B cell (primary cell): ENCODE data around the gene SPINK14. TPM values are rescaled to one million over a fixed set of nuclear protein-coding genes. Genes with fewer than 3 reads are reported as not detected.

Experiments
- ATAC-seq: fragments of 200-7000 bp; cut with Tn5 transposase; one replicate; pipeline ENCODE4 v1.10.0; 2021; ENCODE audit warnings: low read depth, mild to moderate bottlenecking, moderate number of reproducible peaks, moderate library complexity
- CTCF ChIA-PET: fragments of 350-600 bp; sonication (Branson Sonifier 250); formaldehyde crosslinking; loops from one replicate; lab custom pipeline; 2021; ENCODE audit warnings: antibody characterized with exemption, inconsistent platforms; lab: Charles Lee
- POLR2A ChIA-PET: fragments of 350-600 bp; sonication (Branson Sonifier 250); formaldehyde crosslinking; loops from one replicate; lab custom pipeline; 2021; ENCODE audit warnings: antibody characterized with exemption; lab: Charles Lee
- DNase-seq: peaks from one replicate; pipeline ENCODE4 v3.0.0; 2013
- H2AFZ ChIP-seq: 2 replicates; pipeline ENCODE4 v1.6.1; 2012; ENCODE audit warnings: mild to moderate bottlenecking, low read depth, low read length; ENCODE audit not compliant: insufficient read depth, poor library complexity, severe bottlenecking
- H3K27ac ChIP-seq, 2 donors: 1 replicate in 1 of 2; 2 replicates in 1 of 2; pipeline ENCODE4 v1.5.1; 2012 to 2013; ENCODE audit warnings: low read length in 2 of 2, mild to moderate bottlenecking in 2 of 2, moderate library complexity in 1 of 2
- H3K27me3 ChIP-seq, 4 experiments: fragments of 200-600 bp in 1 of 4; sonication (generic) in 1 of 4; replicated peaks in 1 of 4; 1 replicate in 2 of 4; 2 replicates in 2 of 4; pipeline versions ENCODE4 v1.6.1 to v1.7.0; 2013 to 2016; ENCODE audit warnings: low read length in 3 of 4, mild to moderate bottlenecking in 2 of 4, mixed read lengths in 1 of 4, moderate library complexity in 1 of 4; ENCODE audit not compliant: insufficient read depth in 4 of 4, control insufficient read depth in 3 of 4; ENCODE audit errors: control extremely low read depth in 1 of 4
- H3K36me3 ChIP-seq, 2 experiments: replicated peaks in 1 of 2; 1 replicate in 1 of 2; 2 replicates in 1 of 2; pipeline versions ENCODE4 v1.6.1 to v1.7.1; 2013; ENCODE audit warnings: low read length in 1 of 2; ENCODE audit not compliant: insufficient read depth in 2 of 2, control insufficient read depth in 1 of 2; ENCODE audit errors: control extremely low read depth in 1 of 2, extremely low read depth in 1 of 2
- H3K4me1 ChIP-seq, 2 donors: fragments of 200-600 bp in 1 of 2; sonication (generic) in 1 of 2; 1 replicate in 1 of 2; 2 replicates in 1 of 2; pipeline versions ENCODE4 v1.5.1 to v1.6.1; 2013 to 2017; ENCODE audit warnings: low read length in 2 of 2; ENCODE audit not compliant: control insufficient read depth in 2 of 2, insufficient read depth in 2 of 2
- H3K4me2 ChIP-seq: replicated peaks from 2 replicates; pipeline ENCODE3; 2012; ENCODE audit warnings: mild to moderate bottlenecking, low read depth, low read length; ENCODE audit not compliant: poor library complexity, severe bottlenecking
- H3K4me3 ChIP-seq, 5 experiments: fragments of 200-600 bp in 1 of 5; sonication (generic) in 1 of 5; 1 replicate in 3 of 5; 2 replicates in 2 of 5; pipeline versions ENCODE4 v1.5.1 to v1.7.0; 2011 to 2016; ENCODE audit warnings: low read length in 4 of 5, mild to moderate bottlenecking in 4 of 5, low read depth in 2 of 5, control low read depth in 1 of 5, moderate library complexity in 1 of 5; ENCODE audit not compliant: insufficient read depth in 1 of 5; ENCODE audit errors: control extremely low read depth in 1 of 5, extremely low read depth in 1 of 5
- H3K79me2 ChIP-seq: fragments of 200-600 bp; sonication (generic); one replicate; pipeline ENCODE4 v1.6.0; 2016; ENCODE audit warnings: low read length; ENCODE audit not compliant: control insufficient read depth, insufficient read depth
- H3K9ac ChIP-seq: fragments of 200-600 bp; sonication (generic); 2 replicates; pipeline ENCODE4 v1.6.1; 2017; ENCODE audit warnings: mild to moderate bottlenecking, low read length, moderate library complexity
- H3K9me3 ChIP-seq, 3 donors: one replicate each; pipeline versions ENCODE4 v1.6.1 to v1.7.1; 2013; ENCODE audit warnings: low read length in 2 of 3; ENCODE audit not compliant: control insufficient read depth in 2 of 3, insufficient read depth in 1 of 3; ENCODE audit errors: control extremely low read depth in 1 of 3
- H4K20me1 ChIP-seq: 2 replicates; pipeline ENCODE4 v1.6.0; 2012; ENCODE audit warnings: mild to moderate bottlenecking, low read length; ENCODE audit not compliant: insufficient read depth, control insufficient read depth, poor library complexity, severe bottlenecking
- H3K27ac Mint-ChIP-seq: one replicate; pipeline ENCODE4 v1.8.0; 2021; ENCODE audit warnings: mixed read lengths
- H3K27me3 Mint-ChIP-seq: one replicate; pipeline ENCODE4 v1.8.0; 2021; ENCODE audit warnings: mixed read lengths
- H3K4me1 Mint-ChIP-seq: one replicate; pipeline ENCODE4 v1.8.0; 2021; ENCODE audit warnings: mixed read lengths
- H3K4me3 Mint-ChIP-seq: one replicate; pipeline ENCODE4 v1.8.0; 2021; ENCODE audit warnings: mixed read lengths
- H3K9me3 Mint-ChIP-seq: one replicate; pipeline ENCODE4 v1.8.0; 2022; ENCODE audit warnings: mixed read lengths; ENCODE audit not compliant: insufficient read depth
- CTCF ChIP-seq: fragments of 200-600 bp; IDR thresholded peaks from one replicate; pipeline ENCODE4 v1.8.0; 2022; ENCODE audit warnings: antibody characterized with exemption, mild to moderate bottlenecking
- EZH2 ChIP-seq: IDR thresholded peaks from 2 replicates; pipeline ENCODE4 v1.6.1; 2012; ENCODE audit warnings: borderline replicate concordance, low read depth, mild to moderate bottlenecking, moderate library complexity, low read length; ENCODE audit not compliant: insufficient read depth, poor library complexity, severe bottlenecking
- WGBS: methylation state at CpG from one replicate; pipeline ENCODE4 v1.1.5; 2013; ENCODE audit warnings: missing lambda C conversion rate; ENCODE audit not compliant: insufficient coverage; 5-methylcytosine and 5-hydroxymethylcytosine counted together
- intact Hi-C: fragments of 100-400 bp; cut with micrococcal nuclease; formaldehyde crosslinking; loops from one replicate; pipeline ENCODE4 v1.10.0; 2022
- polyA plus RNA-seq: library from polyadenylated mRNA; depleted of rRNA; stranded (reverse); fragments of >200 nt; gene quantifications from 2 replicates; pipeline ENCODE4 v1.2.3, GENCODE V29; 2012
- total RNA-seq, 2 donors: library from RNA; stranded (reverse); fragments of 120-200 nt in 1 of 2; gene quantifications; 1 replicate in 1 of 2; 2 replicates in 1 of 2; pipeline versions ENCODE4 v1.2.3 to v1.2.4, GENCODE V29; 2013 to 2022

The SPINK14 gene
- total and polyA plus RNA-seq, 2 donors (not counting 1 experiment from before 2014, with no cell fraction given): not detected

DNA sequence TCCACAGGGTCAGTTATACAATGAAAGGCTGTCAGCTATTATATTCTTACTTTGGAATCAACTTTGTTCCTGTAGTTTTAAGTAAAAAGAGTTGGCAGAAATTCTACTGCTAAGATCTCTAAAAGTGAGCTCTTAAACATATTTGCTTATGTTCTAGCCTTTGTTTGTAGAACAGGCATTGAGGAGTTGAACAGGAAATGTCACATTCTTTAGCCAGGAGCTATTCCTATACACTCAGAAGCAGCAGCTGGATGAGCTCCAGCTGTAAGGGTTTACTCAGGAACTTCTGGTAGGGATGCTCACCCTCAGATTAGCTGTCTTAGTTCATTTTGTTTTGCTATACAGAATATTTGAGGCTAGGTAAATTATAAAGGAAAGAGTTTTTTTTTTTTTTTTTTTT, 22.4 kb upstream of the SPINK14 start:
- Mint-ChIP-seq H3K4me3 (no peak overlapping the region), H3K9me3 (no peaks in the 10 kb centered on the region), H3K4me1 (no peaks in the 10 kb centered on the region), H3K27ac (no peak overlapping the region), H3K27me3 (no peaks in the 10 kb centered on the region)
- intact Hi-C loops: no loop called here
- no peaks in the 10 kb centered on the region for H3K4me1 ChIP-seq
- no peak for TF ChIP-seq CTCF
- no peak for TF ChIP-seq EZH2
- DNase-seq (no peak), ATAC-seq (no peak)
- no peaks in the 10 kb centered on the region for H4K20me1 ChIP-seq
- no peak overlapping the region for H3K9ac ChIP-seq
- H3K9me3 ChIP-seq: no peaks in the 10 kb centered on the region
- POLR2A ChIA-PET: no interaction called here
- no peaks in the 10 kb centered on the region for H3K79me2 ChIP-seq
- H3K27me3 ChIP-seq: no peaks in the 10 kb centered on the region
- CTCF ChIA-PET: interaction anchor here (0.7 kb wide), 1 partner anchor 8 kb away, joined by 3 read pairs; no protein-coding TSS in a partner anchor
- H2AFZ ChIP-seq: no peak overlapping the region
- no peak overlapping the region for H3K27ac ChIP-seq
- H3K4me3 ChIP-seq: no peak overlapping the region
- no peak overlapping the region for H3K4me2 ChIP-seq
- no peaks in the 10 kb centered on the region for H3K36me3 ChIP-seq

- WGBS: no CpG with 5 or more reads among the region's 1 CpG
- intact Hi-C loops: no loop called here
- H3K4me3 ChIP-seq: no peak overlapping the region
- no peaks in the 10 kb centered on the region for H4K20me1 ChIP-seq
- DNase-seq: no peak
- CTCF ChIA-PET: no interaction called here
- POLR2A ChIA-PET: no interaction called here
- Mint-ChIP-seq H3K4me3 (no peak overlapping the region), H3K27ac (no peak overlapping the region), H3K9me3 (no peaks in the 10 kb centered on the region), H3K27me3 (no peaks in the 10 kb centered on the region), H3K4me1 (no peaks in the 10 kb centered on the region)
- no peak for TF ChIP-seq CTCF
- TF ChIP-seq EZH2: no peak
- no peak overlapping the region for H2AFZ ChIP-seq
- H3K4me1 ChIP-seq: no peaks in the 10 kb centered on the region
- no peaks in the 10 kb centered on the region for H3K9me3 ChIP-seq
- no peaks in the 10 kb centered on the region for H3K79me2 ChIP-seq
- H3K27me3 ChIP-seq: no peaks in the 10 kb centered on the region
- ATAC-seq: no peak
- H3K9ac ChIP-seq: no peak overlapping the region
- no peak overlapping the region for H3K4me2 ChIP-seq
- H3K27ac ChIP-seq: no peak overlapping the region
- H3K36me3 ChIP-seq: no peaks in the 10 kb centered on the region
Observed at GRCh38 chr5:148146487-148146886, 21.9 kb upstream of the SPINK14 start.
